HepG2 (cell line): ENCODE results near the gene GSDME. TPM values are rescaled to one million over a fixed set of nuclear protein-coding genes. Genes with fewer than 3 reads are reported as not detected.

ENCODE experiments used
- ATF6 ChIP-seq: sonication (generic); formaldehyde crosslinking; conservative IDR thresholded peaks from 2 replicates; pipeline ENCODE4 v1.4.0; 2020; ENCODE audit warnings: missing genetic modification reagents
- CREBL2 ChIP-seq: sonication (generic); formaldehyde crosslinking; IDR thresholded peaks from 2 replicates; pipeline ENCODE4 v1.8.1; 2023; ENCODE audit warnings: missing genetic modification reagents, mild to moderate bottlenecking, borderline replicate concordance
- ELF3 ChIP-seq: IDR thresholded peaks from 2 replicates; pipeline ENCODE4 v1.6.1; 2016; ENCODE audit warnings: missing genetic modification reagents, missing compliant biosample characterization
- GRHL1 ChIP-seq: sonication (generic); formaldehyde crosslinking; conservative IDR thresholded peaks from 2 replicates; pipeline ENCODE4 v1.8.0; 2022; ENCODE audit warnings: missing genetic modification reagents
- HNF4G ChIP-seq, 2 experiments: sonication (generic) in 1 of 2; formaldehyde crosslinking in 1 of 2; IDR thresholded peaks; 2 replicates each; pipeline versions ENCODE4 v1.4.0 to v1.6.1; 2011 to 2020; ENCODE audit warnings: borderline replicate concordance in 2 of 2, low read depth in 2 of 2, mild to moderate bottlenecking in 2 of 2, low read length in 1 of 2, missing genetic modification reagents in 1 of 2, moderate library complexity in 1 of 2
- LCORL ChIP-seq, 2 experiments: fragments of 450-650 bp in 1 of 2; sonication (generic) in 1 of 2; formaldehyde crosslinking in 1 of 2; IDR thresholded peaks; 2 replicates each; pipeline versions ENCODE4 v1.5.0 to v1.6.1; 2017 to 2020; ENCODE audit warnings: antibody characterized with exemption in 1 of 2, missing genetic modification reagents in 1 of 2
- LRRFIP1 ChIP-seq: sonication (generic); formaldehyde crosslinking; conservative IDR thresholded peaks from 2 replicates; pipeline ENCODE4 v1.4.0; 2020; ENCODE audit warnings: missing genetic modification reagents
- NBN ChIP-seq: fragments of 450-650 bp; conservative IDR thresholded peaks from 2 replicates; pipeline ENCODE4 v1.6.1; 2017
- SNAPC4 ChIP-seq: sonication (generic); formaldehyde crosslinking; IDR thresholded peaks from 2 replicates; pipeline ENCODE4 v1.4.0; 2020; ENCODE audit warnings: mild to moderate bottlenecking, missing genetic modification reagents
- ZHX1 ChIP-seq: sonication (generic); formaldehyde crosslinking; IDR thresholded peaks from 2 replicates; pipeline ENCODE4 v1.8.1; 2022; ENCODE audit warnings: low read depth, mild to moderate bottlenecking, missing genetic modification reagents
- ZNF75D ChIP-seq: sonication (generic); formaldehyde crosslinking; IDR thresholded peaks from 2 replicates; pipeline ENCODE4 v1.8.1; 2023; ENCODE audit warnings: missing genetic modification reagents, mild to moderate bottlenecking, borderline replicate concordance
- polyA plus RNA-seq, 8 experiments: library from polyadenylated mRNA; depleted of rRNA in 3 of 8; stranded (reverse) in 7 of 8; unstranded in 1 of 8; fragments of >200 nt; fragmentation: Illumina TruSeq in 4 of 8; extraction: Trizol in 4 of 8; gene quantifications; 2 replicates each; pipeline versions ENCODE4 v1.2.1 to v1.2.3, GENCODE V29; 2011 to 2016; ENCODE audit warnings: low read depth in 4 of 8, missing spikeins in 1 of 8, mixed read lengths in 1 of 8; ENCODE audit not compliant: insufficient read depth in 1 of 8
- total RNA-seq, 5 experiments: library from RNA; depleted of rRNA; stranded (reverse); fragments of >200 nt; fragmentation: Illumina TruSeq; extraction: Trizol; gene quantifications; 2 replicates each; pipeline ENCODE4 v1.2.3, GENCODE V29; 2016; ENCODE audit warnings: low read depth in 1 of 5

Gene GSDME
- total and polyA plus RNA-seq, 2 of the 13 experiments (the other 11 are each of a cell fraction or from before 2014, with no cell fraction given) = 19.2 to 28.2 TPM

- no peak for TF ChIP-seq ZHX1 (CRISPR knock-in tag)
- TF ChIP-seq ZNF75D (CRISPR knock-in tag) = no peak
- TF ChIP-seq CREBL2 (CRISPR knock-in tag) = no peak
- TF ChIP-seq LCORL (IDR thresholded peaks at IDR 0.05) = no peak
- peak; percentile 71 for TF ChIP-seq LCORL (CRISPR knock-in tag; IDR thresholded peaks at IDR 0.05)
- no peak for TF ChIP-seq ELF3 (CRISPR knock-in tag)
- TF ChIP-seq ATF6 (CRISPR knock-in tag) = no peak
- 0 out of 2 replicates have a peak, but pooled peaks have one; percentile 48 for TF ChIP-seq SNAPC4 (CRISPR knock-in tag)
- TF ChIP-seq NBN = no peak
- TF ChIP-seq HNF4G (IDR thresholded peaks at IDR 0.05; ENCODE audit: borderline replicate concordance, low read depth, low read length) = peak; percentile 77; the same call in 1 of the 2 replicates
- peak; percentile 64 for TF ChIP-seq HNF4G (CRISPR knock-in tag; IDR thresholded peaks at IDR 0.05; ENCODE audit: borderline replicate concordance, low read depth)
- no peak for TF ChIP-seq GRHL1 (CRISPR knock-in tag)
- TF ChIP-seq LRRFIP1 (CRISPR knock-in tag) = no peak
Observed at GRCh38 chr7:24757353-24758275, at the start of gene GSDME (continued).
